Measurements from ENCODE around the gene SNX27.

GRCh38 chr1:151721788-151722510, 110.1 kb downstream of the SNX27 start:
- no peak for TF ChIP-seq CTCF (IDR thresholded peaks at IDR 0.05; ENCODE audit: low read depth, low read length, poor library complexity, severe bottlenecking)
- no peak for TF ChIP-seq EZH2phosphoT487 (IDR thresholded peaks at IDR 0.05; ENCODE audit: borderline replicate concordance, low read length)

Measured in DOHH2 (cell line).